ENCODE measurements around the gene IGFN1.
"Not testable (repeated sequence)": the region's sequence is repeated elsewhere in the genome, so short reads cannot be mapped to it uniquely, and the experiment has no call there.

The IGFN1 gene

GRCh38 chr1:201253906-201254624, 63.4 kb downstream of the IGFN1 start:
- no peak overlapping the region for H2AFZ ChIP-seq (ENCODE audit: low read depth, low read length, severe bottlenecking)
- TF ChIP-seq CTCF (IDR thresholded peaks at IDR 0.05; ENCODE audit: insufficient read depth, low read length, poor library complexity, severe bottlenecking) (no peak), EZH2phosphoT487 (conservative IDR thresholded peaks at IDR 0.05; ENCODE audit: low read length) (no peak)
- no peaks in the 10 kb centered on the region for H3K27me3 ChIP-seq (ENCODE audit: low read length)
- H3F3A ChIP-seq (ENCODE audit: insufficient read depth): no peaks in the 10 kb centered on the region
- H3K79me2 ChIP-seq (ENCODE audit: insufficient read depth, low read length): no peaks in the 10 kb centered on the region
- no peaks in the 10 kb centered on the region for H4K20me1 ChIP-seq (ENCODE audit: low read depth, low read length)
- no peak overlapping the region for H3K4me3 ChIP-seq (ENCODE audit: insufficient read depth, low read length, poor library complexity, severe bottlenecking)
- H3K9ac ChIP-seq (ENCODE audit: low read length): no peak overlapping the region
- no peaks in the 10 kb centered on the region for H3K9me3 ChIP-seq (ENCODE audit: insufficient read depth, low read length)
- H3K9me2 ChIP-seq (replicated peaks; ENCODE audit: insufficient read depth, low read length): no peaks in the 10 kb centered on the region
- no peak overlapping the region for H3K27ac ChIP-seq (ENCODE audit: low read depth, low read length)
- H3K36me3 ChIP-seq (ENCODE audit: low read length): no peaks in the 10 kb centered on the region
- no peak overlapping the region for H3K4me2 ChIP-seq (ENCODE audit: low read depth, low read length, poor library complexity, severe bottlenecking)

- H3K27me3 ChIP-seq (ENCODE audit: low read length): no peaks in the 10 kb centered on the region
- H4K20me1 ChIP-seq (ENCODE audit: low read depth, low read length): no peaks in the 10 kb centered on the region
- no peak overlapping the region for H3K27ac ChIP-seq (ENCODE audit: low read depth, low read length)
- TF ChIP-seq CTCF (IDR thresholded peaks at IDR 0.05; ENCODE audit: insufficient read depth, low read length, poor library complexity, severe bottlenecking): peak; percentile 90
- TF ChIP-seq EZH2phosphoT487 (conservative IDR thresholded peaks at IDR 0.05; ENCODE audit: low read length): no peak
- no peak overlapping the region for H3K4me3 ChIP-seq (ENCODE audit: insufficient read depth, low read length, poor library complexity, severe bottlenecking)
- H3F3A ChIP-seq (ENCODE audit: insufficient read depth): no peaks in the 10 kb centered on the region
- no peaks in the 10 kb centered on the region for H3K9me3 ChIP-seq (ENCODE audit: insufficient read depth, low read length)
- H3K9ac ChIP-seq (ENCODE audit: low read length): no peak overlapping the region
- H2AFZ ChIP-seq (ENCODE audit: low read depth, low read length, severe bottlenecking): no peak overlapping the region
- H3K9me2 ChIP-seq (replicated peaks; ENCODE audit: insufficient read depth, low read length): no peaks in the 10 kb centered on the region
- no peaks in the 10 kb centered on the region for H3K79me2 ChIP-seq (ENCODE audit: insufficient read depth, low read length)
- no peak overlapping the region for H3K4me2 ChIP-seq (ENCODE audit: low read depth, low read length, poor library complexity, severe bottlenecking)
- H3K36me3 ChIP-seq (ENCODE audit: low read length): no peaks in the 10 kb centered on the region
Observed at GRCh38 chr1:201254625-201255478, 64.2 kb downstream of the IGFN1 start.

GRCh38 chr1:201255479-201256362, 65.1 kb downstream of the IGFN1 start:
- no peak overlapping the region for H3K9ac ChIP-seq (ENCODE audit: low read length)
- no peaks in the 10 kb centered on the region for H4K20me1 ChIP-seq (ENCODE audit: low read depth, low read length)
- H3F3A ChIP-seq (ENCODE audit: insufficient read depth): no peaks in the 10 kb centered on the region
- H2AFZ ChIP-seq (ENCODE audit: low read depth, low read length, severe bottlenecking): no peak overlapping the region
- H3K9me3 ChIP-seq (ENCODE audit: insufficient read depth, low read length): no peaks in the 10 kb centered on the region
- TF ChIP-seq EZH2phosphoT487 (conservative IDR thresholded peaks at IDR 0.05; ENCODE audit: low read length) (no peak), CTCF (IDR thresholded peaks at IDR 0.05; ENCODE audit: insufficient read depth, low read length, poor library complexity, severe bottlenecking) (no peak)
- no peaks in the 10 kb centered on the region for H3K36me3 ChIP-seq (ENCODE audit: low read length)
- no peaks in the 10 kb centered on the region for H3K9me2 ChIP-seq (replicated peaks; ENCODE audit: insufficient read depth, low read length)
- no peaks in the 10 kb centered on the region for H3K79me2 ChIP-seq (ENCODE audit: insufficient read depth, low read length)
- no peaks in the 10 kb centered on the region for H3K27me3 ChIP-seq (ENCODE audit: low read length)
- H3K4me2 ChIP-seq (ENCODE audit: low read depth, low read length, poor library complexity, severe bottlenecking): no peak overlapping the region
- H3K27ac ChIP-seq (ENCODE audit: low read depth, low read length): no peak overlapping the region
- H3K4me3 ChIP-seq (ENCODE audit: insufficient read depth, low read length, poor library complexity, severe bottlenecking): no peak overlapping the region

GRCh38 chr1:201258132-201258531, 67.5 kb downstream of the IGFN1 start:
- not testable (repeated sequence) for H4K20me1 ChIP-seq (ENCODE audit: low read depth, low read length); H3K36me3 ChIP-seq (ENCODE audit: low read length); H3K9me3 ChIP-seq (ENCODE audit: insufficient read depth, low read length); H2AFZ ChIP-seq (ENCODE audit: low read depth, low read length, severe bottlenecking); H3K27me3 ChIP-seq (ENCODE audit: low read length); H3K9me2 ChIP-seq (replicated peaks; ENCODE audit: insufficient read depth, low read length); H3K79me2 ChIP-seq (ENCODE audit: insufficient read depth, low read length); H3K9ac ChIP-seq (ENCODE audit: low read length); H3F3A ChIP-seq (ENCODE audit: insufficient read depth); H3K4me3 ChIP-seq (ENCODE audit: insufficient read depth, low read length, poor library complexity, severe bottlenecking); H3K27ac ChIP-seq (ENCODE audit: low read depth, low read length); H3K4me2 ChIP-seq (ENCODE audit: low read depth, low read length, poor library complexity, severe bottlenecking)
